Measurements from ENCODE around the gene SEL1L2.
"Not testable (repeated sequence)": the region's sequence is repeated elsewhere in the genome, so short reads cannot be mapped to it uniquely, and the experiment has no call there.

Gene SEL1L2

GRCh38 chr20:13990465-13990864, at the start of gene SEL1L2:
TSS of gene SEL1L2 (minus strand) at chr20:13990614. CDS start at chr20:13990534, 80 bp downstream.
- no peak for FAIRE-seq

GRCh38 chr20:14036567-14036966, 46.2 kb upstream of the SEL1L2 start:
- no peak for FAIRE-seq

GRCh38 chr20:14033310-14033709, 42.9 kb upstream of the SEL1L2 start:
- no peak for FAIRE-seq

GRCh38 chr20:14030991-14031390, 40.6 kb upstream of the SEL1L2 start:
- FAIRE-seq, result no peak

- no peak for FAIRE-seq
Measured at GRCh38 chr20:14012671-14013070, 22.3 kb upstream of the SEL1L2 start.

GRCh38 chr20:14009208-14009607, 18.8 kb upstream of the SEL1L2 start:
- FAIRE-seq, result no peak

GRCh38 chr20:14005996-14006395, 15.6 kb upstream of the SEL1L2 start:
- no peak for FAIRE-seq

- no peak for FAIRE-seq
Measured at GRCh38 chr20:14000917-14001316, 10.5 kb upstream of the SEL1L2 start.

GRCh38 chr20:13996265-13996664, 5.9 kb upstream of the SEL1L2 start:
- no peak for FAIRE-seq

- FAIRE-seq, result no peak
Measured at GRCh38 chr20:13995841-13996240, 5.4 kb upstream of the SEL1L2 start.

GRCh38 chr20:13995086-13995665, 4.8 kb upstream of the SEL1L2 start, which contains the start of gene MACROD2:
TSS of gene MACROD2 (plus strand) at chr20:13995516.
- no peak for FAIRE-seq

- not testable (repeated sequence) for FAIRE-seq
Measured at GRCh38 chr20:13991955-13992354, 1.5 kb upstream of the SEL1L2 start.

GRCh38 chr20:13991311-13991710, 897 bp upstream of the SEL1L2 start:
- no peak for FAIRE-seq

- FAIRE-seq, result no peak
Measured at GRCh38 chr20:13984211-13984610, 6.2 kb downstream of the SEL1L2 start.

- FAIRE-seq, result no peak
Measured at GRCh38 chr20:13960525-13960924, 29.9 kb downstream of the SEL1L2 start.

GRCh38 chr20:13960119-13960518, 30.3 kb downstream of the SEL1L2 start:
- FAIRE-seq, result no peak

- FAIRE-seq, result no peak
Measured at GRCh38 chr20:13953227-13953626, 37.2 kb downstream of the SEL1L2 start.

GRCh38 chr20:13947719-13948118, 42.7 kb downstream of the SEL1L2 start:
- no peak for FAIRE-seq

- FAIRE-seq, result no peak
Measured at GRCh38 chr20:13941031-13941430, 49.4 kb downstream of the SEL1L2 start.

GRCh38 chr20:13936781-13937576, 53.4 kb downstream of the SEL1L2 start:
- no peak for FAIRE-seq

- FAIRE-seq, result no peak
Measured at GRCh38 chr20:13934992-13935894, 55.2 kb downstream of the SEL1L2 start.

GRCh38 chr20:13930281-13930680, 60.1 kb downstream of the SEL1L2 start:
- FAIRE-seq, result no peak

GRCh38 chr20:13929836-13930235, 60.6 kb downstream of the SEL1L2 start:
- FAIRE-seq, result no peak

Data from islet of Langerhans (tissue), 1 donor.